ENCODE data around the gene CTNNA3.

GRCh38 chr10:67086327-67087134 is 609.5 kb downstream of the CTNNA3 start:
- TF ChIP-seq CTCF (conservative IDR thresholded peaks at IDR 0.05 in 1 of 2, IDR thresholded peaks at IDR 0.05 in 1 of 2; ENCODE audit: low read depth in 1 of 2, low read length in 2 of 2) = no peak
- no peak for TF ChIP-seq EZH2 (IDR thresholded peaks at IDR 0.05; ENCODE audit: low read length, missing control alignments)
